UCSD-AML1 (cell line): ENCODE results near the gene LCE1D.

Experiments used
- DNase-seq: peaks from one replicate; lab custom pipeline; 2025; ENCODE audit not compliant: unreplicated experiment; lab: John Stamatoyannopoulos, UW

The LCE1D gene

GRCh38 chr1:152796421-152796820 lies at the start of gene LCE1D:
Gene LCE1D, plus strand, starts transcription at chr1:152796721. Its CDS starts 1,074 bp downstream, at chr1:152797795.
- DNase-seq: no peak

GRCh38 chr1:152747831-152748230 lies 48.7 kb upstream of the LCE1D start:
- no peak for DNase-seq

GRCh38 chr1:152752225-152752624 lies 44.3 kb upstream of the LCE1D start:
- DNase-seq: no peak

GRCh38 chr1:152753586-152753985 lies 42.9 kb upstream of the LCE1D start:
- no peak for DNase-seq

- DNase-seq: no peak
Observed at GRCh38 chr1:152756872-152757271, 39.6 kb upstream of the LCE1D start.

- no peak for DNase-seq
Observed at GRCh38 chr1:152757747-152758146, 38.8 kb upstream of the LCE1D start, which contains the start of gene KPRP. Gene KPRP, plus strand, starts transcription at chr1:152758025. Its CDS starts 1,564 bp downstream, at chr1:152759589.

- no peak for DNase-seq
Observed at GRCh38 chr1:152758636-152759035, 37.9 kb upstream of the LCE1D start.

- no peak for DNase-seq
Observed at GRCh38 chr1:152759453-152760173, 36.9 kb upstream of the LCE1D start.

- no peak for DNase-seq
Observed at GRCh38 chr1:152760551-152761190, 35.9 kb upstream of the LCE1D start.

GRCh38 chr1:152761609-152762213 lies 34.8 kb upstream of the LCE1D start:
- DNase-seq: no peak

- DNase-seq: no peak
Observed at GRCh38 chr1:152768847-152769533, 27.5 kb upstream of the LCE1D start.

- no peak for DNase-seq
Observed at GRCh38 chr1:152770411-152770810, 26.1 kb upstream of the LCE1D start.

GRCh38 chr1:152774875-152775274 lies 21.6 kb upstream of the LCE1D start, which contains the start of gene LCE1F:
Gene LCE1F, plus strand, starts transcription at chr1:152775140. Its CDS starts 1,232 bp downstream, at chr1:152776372.
- no peak for DNase-seq

GRCh38 chr1:152776361-152776760 lies 20.2 kb upstream of the LCE1D start:
- no peak for DNase-seq

GRCh38 chr1:152777510-152778137 lies 18.9 kb upstream of the LCE1D start:
- no peak for DNase-seq

- no peak for DNase-seq
Observed at GRCh38 chr1:152783095-152783494, 13.4 kb upstream of the LCE1D start.

GRCh38 chr1:152786077-152786476 lies 10.4 kb upstream of the LCE1D start, which contains the start of gene LCE1E:
Gene LCE1E, plus strand, starts transcription at chr1:152786257. Its CDS starts 1,043 bp downstream, at chr1:152787300.
- DNase-seq: no peak

GRCh38 chr1:152795686-152796085 lies 835 bp upstream of the LCE1D start:
- no peak for DNase-seq

- no peak for DNase-seq
Observed at GRCh38 chr1:152801333-152801732, 4.8 kb downstream of the LCE1D start.

GRCh38 chr1:152806576-152806975 lies 10.1 kb downstream of the LCE1D start, which contains the start of gene LCE1C:
Gene LCE1C, minus strand, starts transcription at chr1:152806651. Its CDS starts 1,173 bp downstream, at chr1:152805478.
- DNase-seq: no peak

- DNase-seq: no peak
Observed at GRCh38 chr1:152811050-152811449, 14.5 kb downstream of the LCE1D start.
